OCI-LY7 (cell line): ENCODE data around the gene MYH11. TPM values are rescaled to one million over a fixed set of nuclear protein-coding genes. Genes with fewer than 3 reads are reported as not detected.

Source experiments
- BruUV-seq: library from RNA; stranded (reverse); fragments of 400-500 nt; replicated peaks from 2 replicates; lab custom pipeline; 2021; lab: Mats Ljungman, UMichigan
- CTCF ChIA-PET: fragments of 300-600 bp; sonication (Branson Sonifier 250); formaldehyde crosslinking; loops from one replicate; lab custom pipeline; 2022; ENCODE audit warnings: antibody characterized with exemption; ENCODE audit not compliant: unreplicated experiment; lab: Charles Lee
- POLR2A ChIA-PET: fragments of 300-600 bp; sonication (Branson Sonifier 250); formaldehyde crosslinking; loops from one replicate; lab custom pipeline; 2022; ENCODE audit warnings: antibody characterized with exemption; lab: Charles Lee
- DNase-seq: peaks from one replicate; pipeline ENCODE4 v3.0.0-alpha.2; 2015; ENCODE audit warnings: low spot score
- H2AFZ ChIP-seq: fragments of 200-600 bp; sonication (generic), shearing (Covaris generic); 2 replicates; pipeline ENCODE4 v1.6.1; 2014; ENCODE audit warnings: mild to moderate bottlenecking, antibody characterized with exemption, low read length, moderate library complexity
- H3K27ac ChIP-seq: fragments of 200-600 bp; sonication (generic); 2 replicates; pipeline ENCODE4 v1.5.1; 2014; ENCODE audit warnings: mixed run types, low read depth, mild to moderate bottlenecking, moderate library complexity, low read length, inconsistent platforms; ENCODE audit not compliant: poor library complexity, severe bottlenecking
- H3K36me3 ChIP-seq: fragments of 200-600 bp; sonication (generic); 2 replicates; pipeline ENCODE4 v1.6.1; 2014; ENCODE audit warnings: mild to moderate bottlenecking, antibody characterized with exemption, low read length, moderate library complexity, mixed read lengths; ENCODE audit not compliant: insufficient read depth
- H3K4me1 ChIP-seq: fragments of 200-600 bp; sonication (generic); 2 replicates; pipeline ENCODE4 v1.5.1; 2014; ENCODE audit warnings: mild to moderate bottlenecking, low read length; ENCODE audit not compliant: insufficient read depth, poor library complexity, severe bottlenecking
- H3K4me2 ChIP-seq: fragments of 200-600 bp; sonication (generic); 2 replicates; pipeline ENCODE4 v1.6.1; 2014; ENCODE audit warnings: mild to moderate bottlenecking, low read length
- H3K4me3 ChIP-seq: fragments of 200-600 bp; sonication (generic); 2 replicates; pipeline ENCODE4 v1.5.1; 2014; ENCODE audit warnings: mild to moderate bottlenecking, low read depth, low read length; ENCODE audit not compliant: poor library complexity, severe bottlenecking
- H3K79me2 ChIP-seq: fragments of 200-600 bp; sonication (generic); 2 replicates; pipeline ENCODE4 v1.6.1; 2016; ENCODE audit warnings: low read depth, mild to moderate bottlenecking, low read length, moderate library complexity, mixed read lengths; ENCODE audit not compliant: insufficient read depth
- H3K9me2 ChIP-seq: fragments of 200-600 bp; sonication (generic); 2 replicates; pipeline ENCODE4 v1.6.1; 2016; ENCODE audit warnings: mild to moderate bottlenecking, low read length, mixed read lengths; ENCODE audit not compliant: insufficient read depth
- H3K9me3 ChIP-seq: fragments of 200-600 bp; sonication (generic); 2 replicates; pipeline ENCODE4 v1.6.1; 2014; ENCODE audit warnings: mild to moderate bottlenecking, mixed run types, low read length, mixed read lengths
- H4K20me1 ChIP-seq: fragments of 200-600 bp; sonication (generic); 2 replicates; pipeline ENCODE4 v1.6.1; 2014; ENCODE audit warnings: mild to moderate bottlenecking, antibody characterized with exemption, low read length, moderate library complexity, mixed read lengths; ENCODE audit not compliant: insufficient read depth
- CTCF ChIP-seq: fragments of 200-600 bp; sonication (generic); conservative IDR thresholded peaks from 2 replicates; pipeline ENCODE4 v1.5.1; 2014; ENCODE audit warnings: mild to moderate bottlenecking, antibody characterized with exemption, low read length, moderate library complexity, mixed read lengths
- EZH2phosphoT487 ChIP-seq: fragments of 200-600 bp; sonication (generic); IDR thresholded peaks from 2 replicates; pipeline ENCODE4 v1.6.1; 2018; ENCODE audit warnings: low read depth, borderline replicate concordance, mild to moderate bottlenecking, mixed run types, antibody characterized with exemption, low read length, moderate library complexity, mixed read lengths
- intact Hi-C: fragments of 100-400 bp; cut with micrococcal nuclease; formaldehyde crosslinking; loops from one replicate; pipeline ENCODE4 v1.10.0; 2022; ENCODE audit not compliant: unreplicated experiment
- total RNA-seq, 2 experiments: library from RNA; depleted of rRNA in 1 of 2; stranded (reverse); fragments of >200 nt in 1 of 2; shearing (Covaris generic) in 1 of 2; gene quantifications; 2 replicates each; pipeline ENCODE4 v1.2.3, GENCODE V29; 2014 to 2022

MYH11 gene
- total RNA-seq, 2 experiments from 2014 or later = 5.7 to 33.8 TPM

- Histone ChIP-seq H3K4me2 (no peak overlapping the region), H3K36me3 (no peaks in the 10 kb centered on the region), H3K4me3 (no peak overlapping the region), H3K4me1 (peaks cover 14% of the 10 kb centered on the region), H3K9me3 (no peaks in the 10 kb centered on the region), H2AFZ (no peak overlapping the region), H4K20me1 (no peaks in the 10 kb centered on the region), H3K27ac (no peak overlapping the region), H3K79me2 (no peaks in the 10 kb centered on the region), H3K9me2 (no peaks in the 10 kb centered on the region)
- no TSS peak for BruUV-seq
- POLR2A ChIA-PET = no interaction called here
- no peak for DNase-seq
- CTCF ChIA-PET = no interaction called here
- intact Hi-C loops = loop anchor here (10.0 kb wide), 1 partner anchor 155 kb away; no protein-coding TSS in a partner anchor
- TF ChIP-seq EZH2phosphoT487 (no peak), CTCF (no peak)
These were observed 77.0 kb downstream of the MYH11 start for GRCh38 chr16:15779664-15780351.

DNA sequence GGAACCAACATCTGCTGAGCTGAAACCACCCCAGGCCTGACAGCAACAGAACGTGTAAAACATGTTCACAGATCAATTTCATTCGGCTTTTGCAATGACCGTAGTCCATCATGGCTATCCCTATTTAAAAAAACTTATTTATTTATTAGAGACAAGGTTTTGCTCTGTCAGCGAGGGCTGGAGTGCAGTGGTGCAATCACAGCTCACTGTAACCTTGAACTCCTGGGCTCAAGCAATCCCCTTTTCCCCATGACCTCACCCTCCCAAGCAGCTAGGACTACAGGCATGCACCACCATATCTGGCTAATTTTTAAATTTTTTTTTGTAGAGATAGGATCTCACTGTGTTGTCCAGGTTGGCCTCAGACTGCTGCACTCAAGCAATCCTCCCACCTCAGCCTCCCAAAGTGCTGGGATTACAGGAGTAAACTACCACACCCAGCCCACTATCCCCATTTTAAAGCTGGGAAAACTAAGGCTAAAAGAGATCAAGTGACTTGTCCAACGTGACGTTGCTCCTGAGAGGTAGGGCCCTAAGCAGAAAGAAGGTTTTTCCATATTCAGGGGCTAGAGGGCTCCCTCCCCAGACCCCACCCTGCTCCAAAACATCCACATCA lies 77.7 kb downstream of the MYH11 start:
- H3K4me2 ChIP-seq = no peak overlapping the region
- no TSS peak for BruUV-seq
- intact Hi-C loops = loop anchor here (1.0 to 10.0 kb wide), 3 partner anchors 42 to 348 kb away; no protein-coding TSS in a partner anchor
- TF ChIP-seq EZH2phosphoT487 = no peak
- TF ChIP-seq CTCF = no peak
- H3K79me2 ChIP-seq = no peaks in the 10 kb centered on the region
- no peak overlapping the region for H3K27ac ChIP-seq
- H3K4me1 ChIP-seq = peaks cover 14% of the 10 kb centered on the region
- no peaks in the 10 kb centered on the region for H3K36me3 ChIP-seq
- H3K9me2 ChIP-seq = no peaks in the 10 kb centered on the region
- no peaks in the 10 kb centered on the region for H4K20me1 ChIP-seq
- H3K9me3 ChIP-seq = no peaks in the 10 kb centered on the region
- ChIA-PET POLR2A (no interaction called here), CTCF (no interaction called here)
- H2AFZ ChIP-seq = no peak overlapping the region
- H3K4me3 ChIP-seq = no peak overlapping the region
- DNase-seq = no peak
